Neural progenitor cell (in vitro differentiated cells): Measurements from ENCODE around the gene TMCO4. TPM values are rescaled to one million over a fixed set of nuclear protein-coding genes. Genes with fewer than 3 reads are reported as not detected.
A peak's percentile ranks its signal among the peaks of the same experiment; 100 is the strongest.

ENCODE experiments used
- DNase-seq: peaks from one replicate; pipeline ENCODE4 v3.0.0-alpha.2; 2016; ENCODE audit warnings: low spot score
- H2AFZ ChIP-seq: fragments of 200-600 bp; sonication (generic); replicated peaks from 2 replicates; pipeline ENCODE4 v1.6.1; 2016; ENCODE audit warnings: antibody characterized with exemption
- H3F3A ChIP-seq: fragments of 200-600 bp; sonication (generic); 2 replicates; pipeline ENCODE4 v1.6.1; 2016; ENCODE audit warnings: antibody characterized with exemption, low read depth
- H3K27ac ChIP-seq: fragments of 200-600 bp; sonication (generic); 2 replicates; pipeline ENCODE4 v1.5.1; 2016; ENCODE audit warnings: mild to moderate bottlenecking
- H3K27me3 ChIP-seq: fragments of 200-600 bp; sonication (generic); 2 replicates; pipeline ENCODE4 v1.6.1; 2016; ENCODE audit warnings: mild to moderate bottlenecking, moderate library complexity
- H3K36me3 ChIP-seq: fragments of 200-600 bp; sonication (generic); 2 replicates; pipeline ENCODE4 v1.5.1; 2016
- H3K4me1 ChIP-seq: fragments of 200-600 bp; sonication (generic); 2 replicates; pipeline ENCODE4 v1.6.1; 2016; ENCODE audit warnings: mixed run types
- H3K4me2 ChIP-seq: fragments of 200-600 bp; sonication (generic); 2 replicates; pipeline ENCODE4 v1.6.1; 2016
- H3K4me3 ChIP-seq: fragments of 200-600 bp; sonication (generic); 2 replicates; pipeline ENCODE4 v1.5.1; 2016
- H3K79me2 ChIP-seq: fragments of 200-600 bp; sonication (generic); 2 replicates; pipeline ENCODE4 v1.6.1; 2016; ENCODE audit warnings: low read depth
- H3K9ac ChIP-seq: fragments of 200-600 bp; sonication (generic); 2 replicates; pipeline ENCODE4 v1.6.1; 2016
- H3K9me3 ChIP-seq: fragments of 200-600 bp; sonication (generic); 2 replicates; pipeline ENCODE4 v1.5.1; 2016; ENCODE audit warnings: low read depth
- H4K20me1 ChIP-seq: fragments of 200-600 bp; sonication (generic); 2 replicates; pipeline ENCODE4 v1.6.1; 2016; ENCODE audit warnings: low read depth
- H3K27ac Mint-ChIP-seq: 3 replicates; pipeline ENCODE4 v1.8.0; 2021; ENCODE audit warnings: mixed read lengths
- H3K27me3 Mint-ChIP-seq: 2 replicates; pipeline ENCODE4 v1.8.0; 2022; ENCODE audit warnings: low read depth, mild to moderate bottlenecking, inconsistent platforms, moderate library complexity, mixed read lengths; ENCODE audit not compliant: insufficient read depth
- H3K36me3 Mint-ChIP-seq: 3 replicates; pipeline ENCODE4 v1.8.0; 2021; ENCODE audit warnings: mixed read lengths
- H3K4me1 Mint-ChIP-seq: 3 replicates; pipeline ENCODE4 v1.8.0; 2021; ENCODE audit warnings: mixed read lengths
- H3K4me3 Mint-ChIP-seq: 3 replicates; pipeline ENCODE4 v1.8.0; 2021; ENCODE audit warnings: mild to moderate bottlenecking, moderate library complexity, mixed read lengths
- H3K9me3 Mint-ChIP-seq: 3 replicates; pipeline ENCODE4 v1.8.0; 2020; ENCODE audit warnings: mixed read lengths
- EZH2 ChIP-seq: fragments of 200-600 bp; sonication (generic); IDR thresholded peaks from 2 replicates; pipeline ENCODE4 v1.6.1; 2017; ENCODE audit warnings: antibody characterized with exemption, mild to moderate bottlenecking, moderate library complexity
- EZH2phosphoT487 ChIP-seq: fragments of 200-600 bp; sonication (generic); IDR thresholded peaks from 2 replicates; pipeline ENCODE4 v1.6.1; 2017; ENCODE audit warnings: antibody characterized with exemption
- total RNA-seq: library from RNA; depleted of rRNA; stranded (reverse); fragments of >200 nt; gene quantifications from 2 replicates; pipeline ENCODE4 v1.2.3, GENCODE V29; 2015; ENCODE audit warnings: low replicate concordance
- TF ChIP-seq, protein P1 (sequence below): fragments of 200-600 bp; sonication (generic); IDR thresholded peaks from 2 replicates; pipeline ENCODE4 v1.5.1; 2017; ENCODE audit warnings: antibody characterized with exemption, mild to moderate bottlenecking

TMCO4 gene
- total RNA-seq, 1 donor from 2014 or later = 0.30 TPM

DNA sequence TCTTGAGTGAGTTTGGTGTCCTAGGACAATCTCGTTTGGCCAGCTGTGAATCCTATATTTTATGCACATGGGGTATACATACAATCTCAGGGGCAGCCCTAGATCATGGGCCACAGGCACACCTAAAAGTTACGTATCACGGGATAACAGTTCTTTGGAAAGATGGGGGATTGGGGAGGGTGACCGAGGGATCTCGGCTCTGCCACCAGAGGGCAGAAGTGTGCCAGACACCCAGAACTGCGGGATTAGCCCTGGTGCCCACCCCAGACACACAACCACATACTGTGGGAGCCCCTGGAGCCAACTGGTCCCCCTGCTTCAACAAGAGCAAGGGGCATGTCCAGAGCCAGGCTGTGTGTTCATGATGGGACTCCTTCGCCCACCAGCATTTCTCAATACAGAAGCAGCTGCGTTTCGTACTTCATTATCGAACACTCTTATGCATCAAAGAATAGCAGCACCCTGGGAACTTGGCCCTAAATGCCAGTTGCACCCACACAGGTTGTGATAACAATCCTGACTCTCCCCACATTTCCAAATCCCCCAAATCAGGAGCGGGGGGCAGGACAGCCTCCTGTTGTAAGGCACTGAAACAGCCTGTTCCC is 37.4 kb downstream of the TMCO4 start:
- Histone ChIP-seq H3K4me1 (no peaks in the 10 kb centered on the region), H2AFZ (no peak overlapping the region), H3K4me2 (no peak overlapping the region), H3F3A (no peaks in the 10 kb centered on the region), H3K9ac (no peak overlapping the region), H3K4me3 (no peak overlapping the region), H3K9me3 (no peaks in the 10 kb centered on the region), H3K27me3 (no peaks in the 10 kb centered on the region), H3K36me3 (no peaks in the 10 kb centered on the region), H4K20me1 (no peaks in the 10 kb centered on the region), H3K79me2 (no peaks in the 10 kb centered on the region), H3K27ac (no peak overlapping the region)
- no peaks in the 10 kb centered on the region for H3K9me3 Mint-ChIP-seq
- H3K4me1 Mint-ChIP-seq = peaks cover 29% of the 10 kb centered on the region
- no peak overlapping the region for H3K27ac Mint-ChIP-seq
- no peak overlapping the region for H3K4me3 Mint-ChIP-seq
- DNase-seq = peak; percentile 68
- peaks cover 20% of the 10 kb centered on the region for H3K27me3 Mint-ChIP-seq
- H3K36me3 Mint-ChIP-seq = no peaks in the 10 kb centered on the region
- TF ChIP-seq, protein P1, sequence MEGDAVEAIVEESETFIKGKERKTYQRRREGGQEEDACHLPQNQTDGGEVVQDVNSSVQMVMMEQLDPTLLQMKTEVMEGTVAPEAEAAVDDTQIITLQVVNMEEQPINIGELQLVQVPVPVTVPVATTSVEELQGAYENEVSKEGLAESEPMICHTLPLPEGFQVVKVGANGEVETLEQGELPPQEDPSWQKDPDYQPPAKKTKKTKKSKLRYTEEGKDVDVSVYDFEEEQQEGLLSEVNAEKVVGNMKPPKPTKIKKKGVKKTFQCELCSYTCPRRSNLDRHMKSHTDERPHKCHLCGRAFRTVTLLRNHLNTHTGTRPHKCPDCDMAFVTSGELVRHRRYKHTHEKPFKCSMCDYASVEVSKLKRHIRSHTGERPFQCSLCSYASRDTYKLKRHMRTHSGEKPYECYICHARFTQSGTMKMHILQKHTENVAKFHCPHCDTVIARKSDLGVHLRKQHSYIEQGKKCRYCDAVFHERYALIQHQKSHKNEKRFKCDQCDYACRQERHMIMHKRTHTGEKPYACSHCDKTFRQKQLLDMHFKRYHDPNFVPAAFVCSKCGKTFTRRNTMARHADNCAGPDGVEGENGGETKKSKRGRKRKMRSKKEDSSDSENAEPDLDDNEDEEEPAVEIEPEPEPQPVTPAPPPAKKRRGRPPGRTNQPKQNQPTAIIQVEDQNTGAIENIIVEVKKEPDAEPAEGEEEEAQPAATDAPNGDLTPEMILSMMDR = peak; percentile 75
- TF ChIP-seq EZH2 = no peak

DNA sequence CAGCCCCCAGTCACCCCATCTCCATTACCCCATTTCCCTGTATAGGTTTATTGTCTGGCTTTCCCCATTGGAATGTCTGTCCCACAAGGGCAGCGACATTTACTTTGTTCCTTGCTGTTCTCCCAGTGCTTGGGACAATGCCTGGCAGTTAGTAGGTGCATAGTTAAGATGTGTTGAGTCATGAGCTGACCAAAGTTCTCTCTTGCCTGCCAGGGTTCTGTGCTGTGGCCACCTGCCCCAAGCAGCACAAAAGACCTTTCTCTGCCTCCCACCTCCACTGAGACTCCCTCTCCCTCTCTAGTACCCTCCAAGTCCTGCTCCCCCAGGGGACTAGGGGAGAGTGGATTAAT is 40.0 kb downstream of the TMCO4 start:
- no peak overlapping the region for H3K4me3 Mint-ChIP-seq
- no peaks in the 10 kb centered on the region for H3K36me3 ChIP-seq
- H3K9me3 ChIP-seq = no peaks in the 10 kb centered on the region
- H3K27ac ChIP-seq = no peak overlapping the region
- no peaks in the 10 kb centered on the region for H3K27me3 ChIP-seq
- no peaks in the 10 kb centered on the region for H3K4me1 ChIP-seq
- TF ChIP-seq, protein P1 = no peak
- TF ChIP-seq EZH2 (no peak), EZH2phosphoT487 (no peak)
- no peak overlapping the region for H3K4me3 ChIP-seq
- H3K36me3 Mint-ChIP-seq = no peaks in the 10 kb centered on the region
- H3K27ac Mint-ChIP-seq = no peak overlapping the region
- H3K79me2 ChIP-seq = no peaks in the 10 kb centered on the region
- DNase-seq = no peak
- no peaks in the 10 kb centered on the region for H4K20me1 ChIP-seq
- H3K9ac ChIP-seq = no peak overlapping the region
- no peaks in the 10 kb centered on the region for H3K9me3 Mint-ChIP-seq
- no peaks in the 10 kb centered on the region for H3F3A ChIP-seq
- no peak overlapping the region for H2AFZ ChIP-seq
- H3K4me1 Mint-ChIP-seq = peaks cover 6% of the 10 kb centered on the region
- H3K4me2 ChIP-seq = no peak overlapping the region
- peaks cover 21% of the 10 kb centered on the region for H3K27me3 Mint-ChIP-seq

DNA sequence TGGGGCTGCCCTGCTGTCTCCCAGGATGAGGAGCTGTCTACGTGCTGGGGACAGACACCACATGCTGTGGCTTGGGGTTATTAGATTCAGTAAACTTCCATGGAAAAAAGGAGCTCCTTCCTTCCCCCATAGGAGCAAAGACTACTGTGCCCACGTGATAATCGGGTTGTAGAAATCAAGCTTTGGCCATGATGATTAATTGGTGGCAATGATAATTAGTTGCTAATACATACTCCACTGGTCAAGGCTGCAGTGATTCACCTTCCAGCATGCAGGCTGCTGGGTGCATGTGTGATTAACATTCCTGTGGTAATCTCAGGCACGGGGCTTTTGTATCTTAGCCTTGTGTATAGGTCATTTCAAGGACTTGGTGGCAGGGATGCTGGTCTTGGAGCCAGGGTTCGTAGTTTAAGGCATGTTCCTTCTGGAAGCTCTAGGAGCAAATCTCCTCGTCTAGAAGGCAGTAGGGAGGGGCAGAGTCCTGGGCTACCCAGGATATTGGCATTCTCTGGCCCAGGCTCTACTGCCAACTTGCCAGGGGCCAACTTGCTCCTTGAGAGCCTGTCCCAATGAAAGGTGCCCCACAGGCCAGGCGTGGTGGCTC is 41.4 kb downstream of the TMCO4 start:
- no peak overlapping the region for H3K4me2 ChIP-seq
- Mint-ChIP-seq H3K9me3 (no peaks in the 10 kb centered on the region), H3K36me3 (no peaks in the 10 kb centered on the region), H3K27me3 (peaks cover 21% of the 10 kb centered on the region), H3K4me3 (no peak overlapping the region), H3K4me1 (peaks cover 6% of the 10 kb centered on the region), H3K27ac (no peak overlapping the region)
- TF ChIP-seq EZH2phosphoT487 (no peak), EZH2 (no peak)
- TF ChIP-seq, protein P1 = no peak
- no peaks in the 10 kb centered on the region for H4K20me1 ChIP-seq
- no peaks in the 10 kb centered on the region for H3F3A ChIP-seq
- H3K9ac ChIP-seq = no peak overlapping the region
- no peak overlapping the region for H2AFZ ChIP-seq
- H3K27me3 ChIP-seq = no peaks in the 10 kb centered on the region
- no peak overlapping the region for H3K4me3 ChIP-seq
- H3K36me3 ChIP-seq = no peaks in the 10 kb centered on the region
- no peaks in the 10 kb centered on the region for H3K9me3 ChIP-seq
- H3K4me1 ChIP-seq = no peaks in the 10 kb centered on the region
- H3K79me2 ChIP-seq = no peaks in the 10 kb centered on the region
- DNase-seq = peak; percentile 31
- H3K27ac ChIP-seq = no peak overlapping the region
